PC-3 (cell line): ENCODE results near the gene CASS4. TPM values are rescaled to one million over a fixed set of nuclear protein-coding genes. Genes with fewer than 3 reads are reported as not detected.

ENCODE experiments used
- ATAC-seq: fragments of 200-7000 bp; cut with Tn5 transposase; 2 replicates; pipeline ENCODE4 v1.9.1; 2020; ENCODE audit warnings: mild to moderate bottlenecking, moderate library complexity
- BruUV-seq: library from RNA; stranded (reverse); fragments of 400-500 nt; replicated peaks from 2 replicates; lab custom pipeline; 2021; lab: Mats Ljungman, UMichigan
- CTCF ChIA-PET: fragments of 300-600 bp; sonication (Branson Sonifier 250); formaldehyde crosslinking; loops from one replicate; lab custom pipeline; 2022; ENCODE audit warnings: antibody characterized with exemption; lab: Charles Lee
- POLR2A ChIA-PET: fragments of 300-600 bp; sonication (Branson Sonifier 250); formaldehyde crosslinking; loops from one replicate; lab custom pipeline; 2022; ENCODE audit warnings: antibody characterized with exemption; ENCODE audit not compliant: unreplicated experiment; lab: Charles Lee
- DNase-seq: peaks from one replicate; pipeline ENCODE4 v3.0.0-alpha.2; 2015
- H2AFZ ChIP-seq: fragments of 300-600 bp; sonication (generic); 2 replicates; pipeline ENCODE4 v1.6.0; 2016; ENCODE audit warnings: antibody characterized with exemption, low read length
- H3F3A ChIP-seq: fragments of 300-600 bp; sonication (generic); one replicate; pipeline ENCODE4 v1.6.0; 2017; ENCODE audit warnings: antibody characterized with exemption, low read length, control low read depth, mild to moderate bottlenecking; ENCODE audit not compliant: unreplicated experiment
- H3K27ac ChIP-seq: fragments of 300-600 bp; sonication (generic); 2 replicates; pipeline ENCODE4 v1.5.1; 2016; ENCODE audit warnings: mild to moderate bottlenecking, low read length
- H3K27me3 ChIP-seq: fragments of 300-600 bp; sonication (generic); 2 replicates; pipeline ENCODE4 v1.6.1; 2016; ENCODE audit warnings: low read length, mixed read lengths
- H3K36me3 ChIP-seq: fragments of 300-600 bp; sonication (generic); 2 replicates; pipeline ENCODE4 v1.6.1; 2016; ENCODE audit warnings: low read depth, mixed run types, low read length, mixed read lengths
- H3K4me1 ChIP-seq: fragments of 300-600 bp; sonication (generic); 2 replicates; pipeline ENCODE4 v1.5.1; 2016; ENCODE audit warnings: low read length; ENCODE audit not compliant: insufficient read depth
- H3K4me2 ChIP-seq: fragments of 300-600 bp; sonication (generic); 2 replicates; pipeline ENCODE4 v1.6.0; 2016; ENCODE audit warnings: low read length
- H3K4me3 ChIP-seq: fragments of 300-600 bp; sonication (generic); 2 replicates; pipeline ENCODE4 v1.5.1; 2016; ENCODE audit warnings: mild to moderate bottlenecking, low read length, mixed read lengths
- H3K79me2 ChIP-seq: fragments of 300-600 bp; sonication (generic); 2 replicates; pipeline ENCODE4 v1.6.1; 2017; ENCODE audit warnings: low read length, mixed read lengths
- H3K9ac ChIP-seq: fragments of 300-600 bp; sonication (generic); 2 replicates; pipeline ENCODE4 v1.6.0; 2016; ENCODE audit warnings: mild to moderate bottlenecking, low read length
- H3K9me2 ChIP-seq: fragments of 300-600 bp; sonication (generic); replicated peaks from 2 replicates; pipeline ENCODE4 v1.6.1; 2016; ENCODE audit warnings: mixed run types, low read length, mixed read lengths
- H3K9me3 ChIP-seq: fragments of 300-600 bp; sonication (generic); 2 replicates; pipeline ENCODE4 v1.6.1; 2016; ENCODE audit warnings: low read length, mixed read lengths
- H4K20me1 ChIP-seq: fragments of 300-600 bp; sonication (generic); 2 replicates; pipeline ENCODE4 v1.6.1; 2016; ENCODE audit warnings: low read length, mixed read lengths
- EZH2 ChIP-seq: fragments of 300-600 bp; sonication (generic); IDR thresholded peaks from one replicate; pipeline ENCODE4 v1.6.1; 2017; ENCODE audit warnings: antibody characterized with exemption, mild to moderate bottlenecking, low read length; ENCODE audit not compliant: unreplicated experiment
- EZH2phosphoT487 ChIP-seq: fragments of 300-600 bp; sonication (generic); IDR thresholded peaks from 2 replicates; pipeline ENCODE4 v1.6.1; 2018; ENCODE audit warnings: mild to moderate bottlenecking, antibody characterized with exemption, low read length, borderline replicate concordance
- intact Hi-C: fragments of 100-400 bp; cut with micrococcal nuclease; formaldehyde crosslinking; loops from 2 replicates; pipeline ENCODE4 v1.9.0; 2023
- total RNA-seq: library from RNA; depleted of rRNA; stranded (reverse); fragments of >200 nt; gene quantifications from 2 replicates; pipeline ENCODE4 v1.2.3, GENCODE V29; 2014
- TF ChIP-seq, protein P1 (sequence below): fragments of 300-600 bp; sonication (generic); conservative IDR thresholded peaks from 2 replicates; pipeline ENCODE4 v1.5.1; 2017; ENCODE audit warnings: antibody characterized with exemption, low read depth, mild to moderate bottlenecking, low read length

Gene CASS4
- total RNA-seq, 1 experiment from 2014 or later: 0.04 TPM

DNA sequence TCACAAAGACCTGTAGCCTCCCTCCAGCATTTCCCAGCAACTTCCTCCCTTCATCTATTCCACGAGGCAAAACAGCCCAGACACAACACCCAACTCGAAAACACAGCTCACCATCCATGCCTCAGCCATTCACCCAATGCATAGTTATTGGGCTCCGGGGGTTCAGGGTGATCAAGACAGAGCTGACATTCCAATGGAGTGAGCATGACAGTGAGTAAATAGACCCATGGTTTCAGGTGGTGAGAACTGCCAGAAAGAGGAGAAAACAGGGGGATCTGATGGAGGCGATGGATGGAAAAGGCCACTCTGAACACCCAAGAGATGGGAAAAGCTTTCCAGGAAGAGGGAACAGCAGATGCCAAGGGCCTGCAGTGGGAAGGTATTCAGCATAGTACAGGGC, 5.9 kb downstream of the CASS4 start:
- CTCF ChIA-PET: no interaction called here
- DNase-seq (peak; percentile 33), ATAC-seq (no peak)
- Histone ChIP-seq H4K20me1 (no peaks in the 10 kb centered on the region), H3K79me2 (no peaks in the 10 kb centered on the region), H3K4me2 (no peak overlapping the region), H3K4me3 (no peak overlapping the region), H3K9me3 (no peaks in the 10 kb centered on the region), H3K27ac (no peak overlapping the region), H3K36me3 (no peaks in the 10 kb centered on the region), H3K4me1 (peaks cover 33% of the 10 kb centered on the region), H3K9me2 (no peaks in the 10 kb centered on the region), H3F3A (no peaks in the 10 kb centered on the region), H2AFZ (no peak overlapping the region), H3K27me3 (no peaks in the 10 kb centered on the region), H3K9ac (no peak overlapping the region)
- POLR2A ChIA-PET: no interaction called here
- no TSS peak for BruUV-seq
- TF ChIP-seq EZH2 (no peak), EZH2phosphoT487 (no peak)
- TF ChIP-seq, protein P1, sequence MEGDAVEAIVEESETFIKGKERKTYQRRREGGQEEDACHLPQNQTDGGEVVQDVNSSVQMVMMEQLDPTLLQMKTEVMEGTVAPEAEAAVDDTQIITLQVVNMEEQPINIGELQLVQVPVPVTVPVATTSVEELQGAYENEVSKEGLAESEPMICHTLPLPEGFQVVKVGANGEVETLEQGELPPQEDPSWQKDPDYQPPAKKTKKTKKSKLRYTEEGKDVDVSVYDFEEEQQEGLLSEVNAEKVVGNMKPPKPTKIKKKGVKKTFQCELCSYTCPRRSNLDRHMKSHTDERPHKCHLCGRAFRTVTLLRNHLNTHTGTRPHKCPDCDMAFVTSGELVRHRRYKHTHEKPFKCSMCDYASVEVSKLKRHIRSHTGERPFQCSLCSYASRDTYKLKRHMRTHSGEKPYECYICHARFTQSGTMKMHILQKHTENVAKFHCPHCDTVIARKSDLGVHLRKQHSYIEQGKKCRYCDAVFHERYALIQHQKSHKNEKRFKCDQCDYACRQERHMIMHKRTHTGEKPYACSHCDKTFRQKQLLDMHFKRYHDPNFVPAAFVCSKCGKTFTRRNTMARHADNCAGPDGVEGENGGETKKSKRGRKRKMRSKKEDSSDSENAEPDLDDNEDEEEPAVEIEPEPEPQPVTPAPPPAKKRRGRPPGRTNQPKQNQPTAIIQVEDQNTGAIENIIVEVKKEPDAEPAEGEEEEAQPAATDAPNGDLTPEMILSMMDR: no peak
- intact Hi-C loops: no loop called here

DNA sequence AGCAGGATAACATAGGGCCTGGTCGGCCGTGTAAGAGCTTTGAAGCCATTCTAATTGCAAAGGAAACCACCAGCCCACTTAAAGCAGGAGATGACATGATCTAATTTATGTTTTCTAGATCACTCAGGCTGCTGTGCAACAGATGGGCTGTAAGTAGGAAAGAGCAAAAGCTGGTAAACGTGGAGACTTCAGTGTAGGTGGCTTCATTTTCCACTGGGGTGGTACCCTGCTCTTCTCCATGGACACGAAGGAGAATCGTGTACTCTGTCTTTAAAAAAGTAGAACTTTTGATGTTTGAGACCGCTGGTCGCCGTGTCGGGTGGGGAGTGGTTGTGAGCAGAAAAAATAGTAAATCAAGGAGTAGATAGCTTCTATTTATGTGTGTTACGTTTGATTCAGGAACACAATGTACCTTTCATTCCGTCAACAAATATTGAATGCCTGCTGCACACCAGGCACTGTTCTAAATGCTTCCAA, 6.4 kb downstream of the CASS4 start:
- no peak for DNase-seq
- Histone ChIP-seq H4K20me1 (no peaks in the 10 kb centered on the region), H3K27ac (no peak overlapping the region), H3K9me3 (no peaks in the 10 kb centered on the region), H3K9ac (no peak overlapping the region), H3K79me2 (no peaks in the 10 kb centered on the region), H3K4me2 (no peak overlapping the region), H3K9me2 (no peaks in the 10 kb centered on the region), H3K4me3 (no peak overlapping the region), H3K27me3 (no peaks in the 10 kb centered on the region), H2AFZ (no peak overlapping the region), H3K4me1 (peaks cover 36% of the 10 kb centered on the region), H3F3A (no peaks in the 10 kb centered on the region), H3K36me3 (no peaks in the 10 kb centered on the region)
- no peak for ATAC-seq
- no TSS peak for BruUV-seq
- intact Hi-C loops: no loop called here
- CTCF ChIA-PET: no interaction called here
- POLR2A ChIA-PET: no interaction called here
- TF ChIP-seq EZH2 (no peak), EZH2phosphoT487 (no peak)
- TF ChIP-seq, protein P1: no peak

GRCh38 chr20:56420028-56420427, 8.0 kb downstream of the CASS4 start:
- no TSS peak for BruUV-seq
- Histone ChIP-seq H3K9me3 (no peaks in the 10 kb centered on the region), H3K79me2 (no peaks in the 10 kb centered on the region), H3K27ac (no peak overlapping the region), H3K36me3 (no peaks in the 10 kb centered on the region), H3K27me3 (no peaks in the 10 kb centered on the region), H3K9ac (no peak overlapping the region), H3K4me3 (no peak overlapping the region), H3F3A (no peaks in the 10 kb centered on the region), H3K4me2 (no peak overlapping the region), H3K4me1 (peaks cover 36% of the 10 kb centered on the region), H3K9me2 (no peaks in the 10 kb centered on the region), H4K20me1 (no peaks in the 10 kb centered on the region), H2AFZ (no peak overlapping the region)
- ChIA-PET POLR2A (no interaction called here), CTCF (no interaction called here)
- DNase-seq: no peak
- intact Hi-C loops: no loop called here
- TF ChIP-seq EZH2phosphoT487 (no peak), EZH2 (no peak)
- TF ChIP-seq, protein P1: no peak
- ATAC-seq: no peak
